Thymus (tissue), 14 donors: Measurements from ENCODE around the gene RGS2. TPM values are rescaled to one million over a fixed set of nuclear protein-coding genes. Genes with fewer than 3 reads are reported as not detected.

Source experiments
- DNase-seq, 9 donors: peaks; one replicate each; pipeline ENCODE4 v3.0.0-alpha.2; 2013; ENCODE audit warnings: low spot score in 9 of 9, low read depth in 6 of 9, missing footprints in 1 of 9
- H3K27ac ChIP-seq, 2 donors: one replicate each; pipeline ENCODE4 v1.5.1; 2013; ENCODE audit warnings: control low read depth in 1 of 2, low read depth in 1 of 2, low read length in 1 of 2, mild to moderate bottlenecking in 1 of 2, moderate library complexity in 1 of 2
- H3K27me3 ChIP-seq, 2 donors: one replicate each; pipeline ENCODE4 v1.5.1; 2013; ENCODE audit warnings: low read length in 1 of 2; ENCODE audit not compliant: control insufficient read depth in 2 of 2, insufficient read depth in 1 of 2
- H3K36me3 ChIP-seq, 2 donors: one replicate each; pipeline ENCODE4 v1.5.1; 2013; ENCODE audit warnings: low read length in 1 of 2, mild to moderate bottlenecking in 1 of 2, moderate library complexity in 1 of 2; ENCODE audit not compliant: control insufficient read depth in 2 of 2, insufficient read depth in 2 of 2
- H3K4me1 ChIP-seq, 2 donors: one replicate each; pipeline ENCODE4 v1.5.1; 2013; ENCODE audit warnings: low read length in 2 of 2; ENCODE audit not compliant: control insufficient read depth in 2 of 2, insufficient read depth in 2 of 2
- H3K4me3 ChIP-seq, 2 donors: one replicate each; pipeline ENCODE4 v1.5.1; 2013; ENCODE audit warnings: low read length in 2 of 2, control low read depth in 1 of 2, mild to moderate bottlenecking in 1 of 2
- H3K9me3 ChIP-seq, 2 donors: one replicate each; pipeline ENCODE4 v1.5.1; 2013; ENCODE audit warnings: low read length in 1 of 2, mild to moderate bottlenecking in 1 of 2; ENCODE audit not compliant: control insufficient read depth in 2 of 2, insufficient read depth in 1 of 2
- WGBS: extraction: QIAGEN DNeasy Blood & Tissue Kit; methylation state at CpG from one replicate; pipeline ENCODE4 v1.1.7; 2013; 5-methylcytosine and 5-hydroxymethylcytosine counted together
- long read RNA-seq, 10 donors: transcript quantifications; one replicate each; lab custom pipeline, GENCODE V29; 2026
- polyA plus RNA-seq: library from polyadenylated mRNA; stranded (reverse); fragments of 200-250 nt; gene quantifications from one replicate; pipeline ENCODE4 v1.2.3, GENCODE V29; 2013
- total RNA-seq: library from RNA; stranded (reverse); fragments of 120-200 nt; gene quantifications from one replicate; pipeline ENCODE4 v1.2.4, GENCODE V29; 2013
- donor health status: healthy.

RGS2 gene
- 26.5 TPM for total RNA-seq
- polyA plus RNA-seq = 124 TPM
- long read RNA-seq, donor 1, partial matches to known transcripts = 0 of 2 reads
- long read RNA-seq, donor 1, other reads (novel, unspliced or antisense) = 0 of 2 reads
- long read RNA-seq, donor 2, transcript RGS2-201 (5 exons, 1,354 nt) = major isoform, 10 of 10 reads
- long read RNA-seq, donor 2, partial matches to known transcripts = 0 of 10 reads
- long read RNA-seq, donor 2, other reads (novel, unspliced or antisense) = 0 of 10 reads
- long read RNA-seq, donor 3, transcript RGS2-201 (5 exons, 1,354 nt) = major isoform, 11 of 12 reads
- long read RNA-seq, donor 3, partial matches to known transcripts = 0 of 12 reads
- long read RNA-seq, donor 3, other reads (novel, unspliced or antisense) = 0 of 12 reads
- long read RNA-seq, donor 4, transcript RGS2-201 (5 exons, 1,354 nt) = major isoform, 5 of 6 reads
- long read RNA-seq, donor 4, partial matches to known transcripts = 0 of 6 reads
- long read RNA-seq, donor 4, other reads (novel, unspliced or antisense) = 0 of 6 reads
- long read RNA-seq, donor 5, transcript RGS2-201 (5 exons, 1,354 nt) = major isoform, 25 of 25 reads
- long read RNA-seq, donor 5, partial matches to known transcripts = 0 of 25 reads
- long read RNA-seq, donor 5, other reads (novel, unspliced or antisense) = 0 of 25 reads
- long read RNA-seq, donor 6, transcript RGS2-201 (5 exons, 1,354 nt) = major isoform, 13 of 13 reads
- long read RNA-seq, donor 6, partial matches to known transcripts = 0 of 13 reads
- long read RNA-seq, donor 6, other reads (novel, unspliced or antisense) = 0 of 13 reads
- long read RNA-seq, donor 7, transcript RGS2-201 (5 exons, 1,354 nt) = major isoform, 30 of 35 reads
- long read RNA-seq, donor 7, partial matches to known transcripts = 5 of 35 reads
- long read RNA-seq, donor 7, other reads (novel, unspliced or antisense) = 0 of 35 reads
- long read RNA-seq, donor 8, partial matches to known transcripts = 0 of 2 reads
- long read RNA-seq, donor 8, other reads (novel, unspliced or antisense) = 0 of 2 reads
- long read RNA-seq, donor 9, partial matches to known transcripts = 0 of 2 reads
- long read RNA-seq, donor 9, other reads (novel, unspliced or antisense) = 0 of 2 reads
- long read RNA-seq, donor 10, transcript RGS2-201 (5 exons, 1,354 nt) = major isoform, 7 of 7 reads
- long read RNA-seq, donor 10, partial matches to known transcripts = 0 of 7 reads
- long read RNA-seq, donor 10, other reads (novel, unspliced or antisense) = 0 of 7 reads

- Histone ChIP-seq H3K27me3 (peaks cover 4 to 5% of the 10 kb centered on the region in 2 donors), H3K27ac (peak within 1 kb of the TSS; percentile 74 to 87), H3K4me3 (peak within 1 kb of the TSS; percentile 69 to 88), H3K9me3 (no peaks in the 10 kb centered on the region), H3K4me1 (peaks cover 5 to 11% of the 10 kb centered on the region in 2 donors), H3K36me3 (no peaks in the 10 kb centered on the region)
- DNase-seq = peak; percentile 78 to 94 (median 90)
- WGBS = under 1% methylated on average over 72 of the region's 72 CpGs
Observed at GRCh38 chr1:192808518-192809306, at the start of gene RGS2. RGS2 (plus strand) TSS chr1:192809039; CDS start chr1:192809072, 33 bp downstream.

GRCh38 chr1:192759104-192759503 is 49.7 kb upstream of the RGS2 start:
- no peaks in the 10 kb centered on the region for H3K36me3 ChIP-seq
- H3K27me3 ChIP-seq = no peaks in the 10 kb centered on the region
- no peaks in the 10 kb centered on the region for H3K4me1 ChIP-seq
- 97% methylated on average over 1 of the region's 1 CpG for WGBS
- no peak for DNase-seq
- no peak overlapping the region for H3K4me3 ChIP-seq
- H3K9me3 ChIP-seq = no peaks in the 10 kb centered on the region
- no peak overlapping the region for H3K27ac ChIP-seq

- H3K4me3 ChIP-seq = no peak overlapping the region
- H3K27ac ChIP-seq = no peak overlapping the region
- no peak for DNase-seq
- no peaks in the 10 kb centered on the region for H3K36me3 ChIP-seq
- no peaks in the 10 kb centered on the region for H3K4me1 ChIP-seq
- H3K27me3 ChIP-seq = no peaks in the 10 kb centered on the region
- WGBS = 95% methylated on average over 4 of the region's 4 CpGs
- H3K9me3 ChIP-seq = no peaks in the 10 kb centered on the region
Observed at GRCh38 chr1:192762265-192762664, 46.6 kb upstream of the RGS2 start.

GRCh38 chr1:192763243-192763642 is 45.6 kb upstream of the RGS2 start:
- no peaks in the 10 kb centered on the region for H3K9me3 ChIP-seq
- no peak for DNase-seq
- H3K4me1 ChIP-seq = no peaks in the 10 kb centered on the region
- no peaks in the 10 kb centered on the region for H3K27me3 ChIP-seq
- H3K27ac ChIP-seq = peak overlapping the region in 1 of 2 donors; percentile 42
- H3K4me3 ChIP-seq = no peak overlapping the region
- H3K36me3 ChIP-seq = no peaks in the 10 kb centered on the region

GRCh38 chr1:192763756-192764155 is 45.1 kb upstream of the RGS2 start:
- Histone ChIP-seq H3K27ac (no peak overlapping the region), H3K4me1 (no peaks in the 10 kb centered on the region), H3K9me3 (no peaks in the 10 kb centered on the region), H3K27me3 (no peaks in the 10 kb centered on the region), H3K36me3 (no peaks in the 10 kb centered on the region), H3K4me3 (no peak overlapping the region)
- DNase-seq = no peak
- WGBS = 83% methylated on average over 1 of the region's 1 CpG

- Histone ChIP-seq H3K9me3 (no peaks in the 10 kb centered on the region), H3K27me3 (no peaks in the 10 kb centered on the region), H3K4me1 (no peaks in the 10 kb centered on the region), H3K4me3 (no peak overlapping the region), H3K27ac (no peak overlapping the region), H3K36me3 (no peaks in the 10 kb centered on the region)
- 97% methylated on average over 2 of the region's 2 CpGs for WGBS
- no peak for DNase-seq
Observed at GRCh38 chr1:192764675-192765074, 44.2 kb upstream of the RGS2 start.

GRCh38 chr1:192766009-192766625 is 42.7 kb upstream of the RGS2 start:
- H3K4me1 ChIP-seq = no peaks in the 10 kb centered on the region
- H3K27me3 ChIP-seq = no peaks in the 10 kb centered on the region
- no peak overlapping the region for H3K4me3 ChIP-seq
- no peaks in the 10 kb centered on the region for H3K36me3 ChIP-seq
- H3K27ac ChIP-seq = no peak overlapping the region
- no peaks in the 10 kb centered on the region for H3K9me3 ChIP-seq
- no peak for DNase-seq
- WGBS = 99% methylated on average over 1 of the region's 1 CpG

GRCh38 chr1:192766876-192767275 is 42.0 kb upstream of the RGS2 start:
- Histone ChIP-seq H3K4me3 (no peak overlapping the region), H3K27me3 (no peaks in the 10 kb centered on the region), H3K9me3 (no peaks in the 10 kb centered on the region), H3K4me1 (no peaks in the 10 kb centered on the region), H3K27ac (no peak overlapping the region), H3K36me3 (no peaks in the 10 kb centered on the region)
- DNase-seq = no peak
- 97% methylated on average over 3 of the region's 3 CpGs for WGBS
